ENCODE measurements around the gene NR5A2.

Gene NR5A2

DNA sequence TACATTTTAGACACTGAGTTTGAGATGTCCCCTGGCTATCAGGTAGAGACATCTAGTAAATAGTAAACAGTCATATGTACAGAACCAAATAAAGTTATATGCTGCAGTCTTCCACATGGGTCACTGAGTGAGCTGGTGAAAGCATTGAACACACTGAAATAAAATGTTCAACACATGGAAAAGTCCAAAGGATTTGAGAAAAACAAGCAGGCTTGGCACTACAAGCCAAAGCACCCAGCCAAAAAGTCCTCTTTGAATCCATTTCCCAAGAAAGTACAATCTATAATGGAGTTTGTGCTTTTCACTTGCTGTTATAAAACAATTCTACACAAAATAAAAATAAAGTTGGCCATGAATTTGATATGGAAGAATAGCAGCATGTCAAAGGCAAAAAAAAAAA is 135.4 kb downstream of the NR5A2 start:
- H3K4me3 ChIP-seq (ENCODE audit: low read depth, low read length): no peak overlapping the region
- TF ChIP-seq, protein P1, sequence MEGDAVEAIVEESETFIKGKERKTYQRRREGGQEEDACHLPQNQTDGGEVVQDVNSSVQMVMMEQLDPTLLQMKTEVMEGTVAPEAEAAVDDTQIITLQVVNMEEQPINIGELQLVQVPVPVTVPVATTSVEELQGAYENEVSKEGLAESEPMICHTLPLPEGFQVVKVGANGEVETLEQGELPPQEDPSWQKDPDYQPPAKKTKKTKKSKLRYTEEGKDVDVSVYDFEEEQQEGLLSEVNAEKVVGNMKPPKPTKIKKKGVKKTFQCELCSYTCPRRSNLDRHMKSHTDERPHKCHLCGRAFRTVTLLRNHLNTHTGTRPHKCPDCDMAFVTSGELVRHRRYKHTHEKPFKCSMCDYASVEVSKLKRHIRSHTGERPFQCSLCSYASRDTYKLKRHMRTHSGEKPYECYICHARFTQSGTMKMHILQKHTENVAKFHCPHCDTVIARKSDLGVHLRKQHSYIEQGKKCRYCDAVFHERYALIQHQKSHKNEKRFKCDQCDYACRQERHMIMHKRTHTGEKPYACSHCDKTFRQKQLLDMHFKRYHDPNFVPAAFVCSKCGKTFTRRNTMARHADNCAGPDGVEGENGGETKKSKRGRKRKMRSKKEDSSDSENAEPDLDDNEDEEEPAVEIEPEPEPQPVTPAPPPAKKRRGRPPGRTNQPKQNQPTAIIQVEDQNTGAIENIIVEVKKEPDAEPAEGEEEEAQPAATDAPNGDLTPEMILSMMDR (IDR thresholded peaks at IDR 0.05; ENCODE audit: low read depth, low read length): no peak

DNA sequence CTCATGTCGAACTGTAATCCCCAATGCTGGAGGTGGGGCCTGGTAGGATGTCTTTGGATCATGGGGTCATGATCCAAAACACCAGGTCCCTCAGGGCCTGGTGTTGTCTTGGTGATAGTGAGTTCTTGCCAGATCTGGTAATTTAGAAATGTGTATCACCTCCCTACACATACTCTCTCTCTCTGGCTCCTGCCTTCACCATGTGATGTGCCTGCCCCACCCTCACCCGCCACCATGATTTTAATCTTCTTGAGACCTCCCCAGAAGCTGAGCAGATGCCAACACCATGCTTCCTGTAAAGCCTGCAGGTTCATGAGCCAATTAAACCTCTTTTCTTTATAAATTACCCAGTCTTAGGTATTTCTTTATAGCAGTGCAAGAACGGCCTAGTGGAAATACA is 136.4 kb downstream of the NR5A2 start:
- TF ChIP-seq, protein P1 (IDR thresholded peaks at IDR 0.05; ENCODE audit: low read depth, low read length): no peak

DNA sequence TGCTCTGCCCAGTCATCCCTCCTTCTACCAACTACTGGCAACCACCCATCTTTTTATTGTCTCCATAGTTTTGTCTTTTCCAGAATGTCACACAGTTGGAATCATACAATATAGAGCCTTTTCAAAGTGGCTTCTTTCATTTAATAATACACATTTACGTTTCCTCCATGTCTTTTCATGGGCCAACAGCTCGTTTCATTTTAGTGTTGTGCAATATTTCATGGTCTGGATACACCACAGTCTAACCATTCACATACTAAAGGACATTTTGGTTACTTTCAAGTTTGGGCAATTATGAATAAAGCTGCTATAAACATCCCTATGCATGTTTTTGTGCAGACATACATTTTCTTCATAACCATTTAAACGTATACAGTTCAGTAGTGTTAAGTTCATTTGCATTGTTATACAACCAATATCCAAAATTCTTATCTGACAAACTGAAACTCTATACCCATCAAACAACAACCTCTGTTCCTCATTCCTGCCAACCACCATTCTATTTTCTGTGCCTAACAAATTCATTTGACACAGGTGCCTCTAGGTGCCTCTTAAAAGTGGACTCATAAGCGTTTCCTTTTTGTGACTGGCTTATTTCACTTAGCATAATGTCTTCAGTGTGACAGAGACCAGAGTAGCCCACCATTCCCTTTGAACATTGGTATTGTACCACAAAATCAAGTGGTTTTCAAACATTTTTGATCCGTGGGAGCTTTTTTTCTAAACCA is 138.1 kb downstream of the NR5A2 start:
- TF ChIP-seq, protein P1 (IDR thresholded peaks at IDR 0.05; ENCODE audit: low read depth, low read length): no peak
- H3K4me3 ChIP-seq (ENCODE audit: low read depth, low read length): no peak overlapping the region

More for the DNA sequence above, 136.4 kb downstream of the NR5A2 start:
- no peak overlapping the region for H3K4me3 ChIP-seq (ENCODE audit: low read depth, low read length)

DNA sequence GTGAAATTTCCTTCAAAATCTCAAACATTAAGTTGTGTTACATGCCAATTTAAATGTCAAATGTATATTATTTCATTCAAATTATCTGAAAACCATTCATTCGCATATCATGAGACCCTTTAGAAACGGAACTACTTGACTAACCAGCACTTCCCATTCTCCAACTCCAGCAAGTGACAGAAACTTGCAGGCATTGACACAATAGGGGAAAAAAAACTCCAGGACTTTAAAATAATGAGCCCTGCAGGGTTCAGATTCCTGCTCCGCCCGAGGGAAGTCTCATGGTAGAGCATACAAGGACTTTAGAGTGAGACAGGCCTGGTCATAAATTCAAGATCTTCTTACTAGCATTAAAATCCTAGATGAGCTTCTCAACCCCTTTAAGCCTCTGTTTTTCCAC is 138.9 kb downstream of the NR5A2 start:
- no peak overlapping the region for H3K4me3 ChIP-seq (ENCODE audit: low read depth, low read length)
- TF ChIP-seq, protein P1 (IDR thresholded peaks at IDR 0.05; ENCODE audit: low read depth, low read length): no peak

DNA sequence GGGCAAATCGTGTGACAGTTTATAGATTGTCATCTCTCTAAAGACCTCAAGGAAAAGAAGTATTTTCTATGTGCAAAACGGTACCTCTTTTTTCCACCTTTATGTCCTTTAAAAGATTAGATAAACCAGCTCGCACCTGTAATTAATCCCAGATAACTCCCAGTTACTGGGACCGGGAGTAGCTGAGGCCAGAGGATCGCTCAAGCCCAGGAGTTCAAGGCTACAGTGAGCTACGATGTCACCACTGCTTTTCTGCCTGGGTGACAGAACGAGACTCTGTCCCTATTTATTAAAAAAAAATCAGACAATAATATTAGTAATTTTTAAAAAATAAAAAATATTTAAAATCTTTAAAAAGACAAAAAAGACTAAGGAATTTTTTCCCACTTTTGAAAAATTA is 141.4 kb downstream of the NR5A2 start:
- TF ChIP-seq, protein P1 (IDR thresholded peaks at IDR 0.05; ENCODE audit: low read depth, low read length): no peak
- H3K4me3 ChIP-seq (ENCODE audit: low read depth, low read length): no peak overlapping the region

DNA sequence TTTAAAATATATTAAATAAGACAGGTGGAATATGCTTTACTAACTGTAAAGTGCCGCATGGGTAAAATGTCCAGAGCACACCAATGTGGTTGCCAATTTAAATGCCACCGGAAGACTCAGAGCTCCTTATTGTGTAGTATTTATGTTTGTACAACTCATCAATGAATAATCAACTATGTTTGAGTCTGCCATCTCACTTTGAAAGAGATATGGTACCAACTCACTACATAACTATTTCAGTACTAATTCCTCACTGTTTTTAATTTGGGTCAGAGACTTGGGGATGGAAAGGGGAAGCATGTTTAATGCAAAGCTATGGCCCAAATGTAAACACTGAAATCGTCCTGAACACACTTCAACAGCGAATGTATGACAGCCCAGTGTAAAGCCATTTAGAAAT is 144.8 kb downstream of the NR5A2 start:
- H3K4me3 ChIP-seq (ENCODE audit: low read depth, low read length): 0 out of 2 replicates have a peak overlapping the region, but pooled peaks have one; percentile 9
- TF ChIP-seq, protein P1 (IDR thresholded peaks at IDR 0.05; ENCODE audit: low read depth, low read length): no peak

DNA sequence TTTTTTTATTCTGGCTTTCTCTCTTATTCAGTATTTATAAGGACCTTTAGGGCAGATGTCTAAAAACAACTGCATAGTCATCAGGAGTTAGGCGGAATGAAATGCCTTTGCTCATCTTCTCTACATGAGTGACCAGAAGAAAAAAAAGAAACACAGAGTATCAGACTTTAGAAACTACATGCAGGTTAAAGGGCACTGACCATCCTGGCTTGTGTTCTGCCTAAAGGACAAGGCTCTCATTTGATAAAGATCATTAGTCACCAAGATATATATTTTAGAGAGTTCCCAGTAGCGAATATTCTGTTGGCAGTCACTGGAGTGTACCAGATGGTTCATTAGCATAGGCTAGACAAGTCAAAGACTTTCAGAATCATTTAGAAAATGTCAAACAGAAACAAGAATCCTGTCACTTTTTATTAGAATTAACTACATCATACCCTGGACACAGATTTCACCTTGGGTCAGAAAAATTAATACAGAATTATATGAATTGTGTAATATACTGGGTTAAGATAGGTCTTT is 145.6 kb downstream of the NR5A2 start:
- no peak overlapping the region; the same call in 1 of the 2 replicates for H3K4me3 ChIP-seq (ENCODE audit: low read depth, low read length)
- TF ChIP-seq, protein P1 (IDR thresholded peaks at IDR 0.05; ENCODE audit: low read depth, low read length): no peak
